Measurements from ENCODE around the gene DPP6.

DNA sequence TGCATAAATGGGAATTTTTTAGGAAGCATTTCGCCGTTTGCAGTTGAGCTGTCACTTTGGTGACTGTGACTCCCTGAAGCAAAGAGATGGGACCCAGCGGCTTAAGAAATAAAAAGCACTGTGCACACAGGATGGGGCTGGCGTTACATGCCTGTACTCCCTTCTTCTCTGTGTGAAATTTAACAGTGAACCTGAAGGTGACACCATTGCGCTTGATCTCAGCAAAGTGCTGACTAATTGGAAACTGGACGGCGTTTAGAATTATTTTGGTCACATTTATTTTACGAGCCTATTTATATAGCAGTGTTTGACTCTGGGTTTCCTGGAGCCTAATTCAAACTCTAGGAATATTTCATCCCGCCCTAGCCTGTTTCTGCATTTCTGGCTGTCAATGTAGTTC is 804.5 kb downstream of the DPP6 start:
- TF ChIP-seq POLR2A (IDR thresholded peaks at IDR 0.05) (no peak), CTCF (IDR thresholded peaks at IDR 0.05) (no peak)

All from tibial nerve (tissue), 3 donors.